Testis (tissue), 3 donors: ENCODE data around the gene ATL3. TPM values are rescaled to one million over a fixed set of nuclear protein-coding genes. Genes with fewer than 3 reads are reported as not detected.

Experiments
- DNase-seq: peaks from one replicate; pipeline ENCODE4 v3.0.0-alpha.2; 2019
- H3K27ac ChIP-seq, 2 donors: fragments of 200-600 bp; sonication (generic); one replicate each; pipeline ENCODE4 v1.5.1; 2019
- H3K27me3 ChIP-seq: fragments of 200-600 bp; sonication (generic); one replicate; pipeline ENCODE4 v1.5.1; 2019
- H3K36me3 ChIP-seq: fragments of 200-600 bp; sonication (generic); one replicate; pipeline ENCODE4 v1.5.1; 2017; ENCODE audit warnings: low read depth; ENCODE audit errors: missing control alignments
- H3K4me1 ChIP-seq: fragments of 200-600 bp; sonication (generic); one replicate; pipeline ENCODE4 v1.5.1; 2019
- H3K4me3 ChIP-seq, 2 donors: fragments of 200-600 bp; sonication (generic); one replicate each; pipeline ENCODE4 v1.5.1; 2017 to 2019
- H3K9me3 ChIP-seq: fragments of 200-600 bp; sonication (generic); one replicate; pipeline ENCODE4 v1.5.1; 2017
- POLR2A ChIP-seq: fragments of 450-650 bp; IDR thresholded peaks from one replicate; pipeline ENCODE4 v1.6.1; 2017; ENCODE audit warnings: antibody characterized with exemption, mild to moderate bottlenecking, moderate library complexity
- WGBS, 2 donors: methylation state at CpG; one replicate each; pipeline ENCODE4 v1.1.5; 2018; 5-methylcytosine and 5-hydroxymethylcytosine counted together
- intact Hi-C: fragments of 100-400 bp; cut with DNase I; formaldehyde crosslinking; loops from one replicate; pipeline ENCODE4 v1.15.1; 2023; ENCODE audit warnings: low total_unique reads
- polyA plus RNA-seq: library from polyadenylated mRNA; stranded (reverse); fragments of 350-450 nt; fragmentation: Illumina TruSeq; extraction: RNeasy Lipid Tissue Mini Kit (QIAGEN cat#74804); gene quantifications from one replicate; pipeline ENCODE4 v1.2.3, GENCODE V29; 2014; ENCODE audit warnings: low read depth, low replicate concordance; ENCODE audit not compliant: insufficient read depth
- total RNA-seq, 2 donors: library from RNA; depleted of rRNA; stranded (reverse); fragments of >200 nt; gene quantifications; one replicate each; pipeline ENCODE4 v1.2.3, GENCODE V29; 2016
- TF ChIP-seq, protein P1 (sequence below), 3 experiments: fragments of 450-650 bp in 2 of 3; fragments of 200-600 bp in 1 of 3; sonication (generic) in 1 of 3; IDR thresholded peaks; one replicate each; pipeline ENCODE4 v1.5.1; 2016 to 2019; ENCODE audit warnings: antibody characterized with exemption in 3 of 3, mild to moderate bottlenecking in 2 of 3, moderate library complexity in 1 of 3

ATL3 gene
- total and polyA plus RNA-seq, 3 donors from 2014 or later, result 51.1 to 66.4 (median 63.9) TPM

DNA sequence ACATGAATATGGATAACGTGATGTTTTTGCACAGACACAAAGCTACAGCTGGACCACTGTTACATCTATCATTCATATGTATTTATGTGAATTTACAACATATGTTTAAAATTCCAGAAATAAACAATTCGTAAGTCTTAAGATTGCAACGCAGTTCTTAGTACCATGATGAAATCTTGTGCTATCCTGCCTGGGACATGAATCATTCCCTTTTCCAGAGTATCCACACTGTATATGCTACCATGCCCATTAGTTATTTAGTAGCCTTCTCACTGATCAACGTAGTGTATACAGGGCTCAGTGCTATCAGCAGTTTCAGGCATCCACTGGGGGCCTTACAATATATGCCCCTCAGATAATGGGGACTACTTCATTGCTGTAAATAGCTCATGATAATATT is 4.3 kb downstream of the ATL3 start:
- TF ChIP-seq POLR2A, result no peak
- TF ChIP-seq, protein P1, sequence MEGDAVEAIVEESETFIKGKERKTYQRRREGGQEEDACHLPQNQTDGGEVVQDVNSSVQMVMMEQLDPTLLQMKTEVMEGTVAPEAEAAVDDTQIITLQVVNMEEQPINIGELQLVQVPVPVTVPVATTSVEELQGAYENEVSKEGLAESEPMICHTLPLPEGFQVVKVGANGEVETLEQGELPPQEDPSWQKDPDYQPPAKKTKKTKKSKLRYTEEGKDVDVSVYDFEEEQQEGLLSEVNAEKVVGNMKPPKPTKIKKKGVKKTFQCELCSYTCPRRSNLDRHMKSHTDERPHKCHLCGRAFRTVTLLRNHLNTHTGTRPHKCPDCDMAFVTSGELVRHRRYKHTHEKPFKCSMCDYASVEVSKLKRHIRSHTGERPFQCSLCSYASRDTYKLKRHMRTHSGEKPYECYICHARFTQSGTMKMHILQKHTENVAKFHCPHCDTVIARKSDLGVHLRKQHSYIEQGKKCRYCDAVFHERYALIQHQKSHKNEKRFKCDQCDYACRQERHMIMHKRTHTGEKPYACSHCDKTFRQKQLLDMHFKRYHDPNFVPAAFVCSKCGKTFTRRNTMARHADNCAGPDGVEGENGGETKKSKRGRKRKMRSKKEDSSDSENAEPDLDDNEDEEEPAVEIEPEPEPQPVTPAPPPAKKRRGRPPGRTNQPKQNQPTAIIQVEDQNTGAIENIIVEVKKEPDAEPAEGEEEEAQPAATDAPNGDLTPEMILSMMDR (IDR thresholded peaks at IDR 0.05), result no peak
- H3K4me1 ChIP-seq, result peaks cover 16% of the 10 kb centered on the region

DNA sequence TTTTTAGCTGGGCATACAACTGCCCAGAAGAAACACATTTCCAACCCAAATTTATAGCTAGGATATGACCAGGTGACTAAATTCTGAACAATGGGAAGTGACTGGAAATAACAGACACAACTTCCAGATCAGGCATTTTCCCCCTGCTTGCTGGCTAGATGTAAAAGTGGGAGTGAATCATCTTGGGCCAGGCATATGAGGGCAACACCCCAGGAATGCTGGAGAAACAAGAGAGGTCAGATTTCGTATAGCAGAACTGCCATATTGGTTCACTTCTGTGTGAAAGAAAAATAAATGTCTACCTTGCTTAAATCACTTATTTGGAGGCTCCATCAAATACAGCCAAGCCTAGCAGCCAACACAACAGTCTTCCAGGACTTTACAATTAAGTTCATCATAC is 7.4 kb downstream of the ATL3 start:
- H3K27ac ChIP-seq, result no peak overlapping the region

More for the DNA sequence above, 4.3 kb downstream of the ATL3 start:
- no peaks in the 10 kb centered on the region for H3K27me3 ChIP-seq
- no peak overlapping the region for H3K27ac ChIP-seq
- no peaks in the 10 kb centered on the region for H3K9me3 ChIP-seq
- 78 to 85% methylated on average over 4 of the region's 4 CpGs for WGBS, 2 donors
- no peak for DNase-seq
- intact Hi-C loops, result no loop called here
- H3K36me3 ChIP-seq, result no peaks in the 10 kb centered on the region
- no peak overlapping the region for H3K4me3 ChIP-seq

DNA sequence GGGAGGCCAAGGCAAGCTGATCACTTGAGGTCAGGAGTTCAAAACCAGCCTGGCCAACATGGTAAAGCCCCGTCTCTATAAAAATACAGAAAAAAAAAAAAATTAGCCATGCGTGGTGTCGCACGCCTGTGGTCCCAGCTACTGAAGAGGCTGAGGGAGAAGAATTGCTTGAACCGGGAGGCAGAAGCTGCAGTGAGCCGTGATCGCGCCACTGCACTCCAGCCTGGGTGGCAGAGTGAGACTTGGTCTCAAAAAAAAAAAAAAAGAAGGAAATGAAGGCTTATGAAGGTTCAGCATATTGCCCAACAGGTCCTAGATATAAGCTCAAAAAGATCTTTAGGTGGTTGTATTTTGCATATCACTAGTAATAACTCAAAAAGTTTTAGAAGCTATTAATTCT is 10.2 kb downstream of the ATL3 start:
- H3K4me1 ChIP-seq, result no peaks in the 10 kb centered on the region
- no peak overlapping the region for H3K27ac ChIP-seq
- H3K36me3 ChIP-seq, result no peaks in the 10 kb centered on the region
- no peaks in the 10 kb centered on the region for H3K27me3 ChIP-seq
- WGBS, 2 donors, result 90 to 93% methylated on average over 8 of the region's 8 CpGs
- intact Hi-C loops, result no loop called here
- H3K4me3 ChIP-seq, result no peak overlapping the region
- DNase-seq, result no peak
- TF ChIP-seq, protein P1 (IDR thresholded peaks at IDR 0.05), result no peak
- TF ChIP-seq POLR2A, result no peak
- H3K9me3 ChIP-seq, result no peaks in the 10 kb centered on the region

More for the DNA sequence above, 7.4 kb downstream of the ATL3 start:
- TF ChIP-seq, protein P1 (IDR thresholded peaks at IDR 0.05), result no peak
- no peak for TF ChIP-seq POLR2A
- WGBS, 2 donors, result 0% methylated on average over 1 of the region's 1 CpG
- intact Hi-C loops, result no loop called here
- no peak for DNase-seq
- Histone ChIP-seq H3K36me3 (no peaks in the 10 kb centered on the region), H3K4me1 (peaks cover 7% of the 10 kb centered on the region), H3K4me3 (no peak overlapping the region), H3K27me3 (no peaks in the 10 kb centered on the region), H3K9me3 (no peaks in the 10 kb centered on the region)

DNA sequence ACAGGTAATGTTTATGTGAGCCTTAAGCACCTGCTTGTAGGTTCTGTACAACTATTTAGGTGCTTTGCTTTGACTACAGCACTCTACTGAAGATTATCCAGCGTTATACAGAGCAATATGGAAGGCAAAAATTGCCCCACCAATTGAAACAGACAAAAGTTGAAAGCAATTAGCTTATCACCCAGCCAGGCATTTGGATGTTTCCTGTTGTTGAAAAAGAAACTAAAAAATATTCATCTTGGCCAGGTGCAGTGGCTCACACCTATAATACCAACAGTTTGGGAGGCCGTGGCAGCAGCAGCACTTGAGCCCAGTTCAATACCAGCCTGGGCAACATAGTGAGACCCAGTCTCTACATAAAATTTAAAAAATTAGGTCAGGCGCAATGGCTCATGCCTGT is 18.5 kb downstream of the ATL3 start:
- no peak for DNase-seq
- no peaks in the 10 kb centered on the region for H3K36me3 ChIP-seq
- H3K4me3 ChIP-seq, result no peak overlapping the region
- no peaks in the 10 kb centered on the region for H3K27me3 ChIP-seq
- no peak overlapping the region for H3K27ac ChIP-seq
- WGBS, 2 donors, result 91 to 94% methylated on average over 3 of the region's 3 CpGs
- intact Hi-C loops, result no loop called here
- TF ChIP-seq POLR2A, result no peak
- TF ChIP-seq, protein P1 (IDR thresholded peaks at IDR 0.05), result no peak
- no peaks in the 10 kb centered on the region for H3K9me3 ChIP-seq
- no peaks in the 10 kb centered on the region for H3K4me1 ChIP-seq

DNA sequence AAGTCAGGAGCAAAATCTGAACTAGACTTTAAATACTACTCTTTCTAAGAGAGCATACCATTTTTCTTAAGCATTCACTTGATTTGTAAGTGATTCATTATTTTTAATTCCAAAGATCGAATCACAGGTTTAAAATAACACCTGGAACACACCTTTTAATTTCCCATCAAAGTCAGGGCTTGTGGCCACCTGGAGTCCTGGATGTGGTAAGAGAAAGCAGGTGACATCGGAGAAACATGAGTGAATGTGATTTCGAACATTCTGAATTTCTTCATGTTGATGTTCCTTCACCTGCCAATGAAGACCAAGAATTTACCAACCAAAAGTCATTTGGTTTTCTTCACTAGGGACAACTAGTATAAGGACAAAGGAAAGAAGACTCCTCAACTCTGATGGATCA is 28.0 kb downstream of the ATL3 start:
- Histone ChIP-seq H3K27me3 (no peaks in the 10 kb centered on the region), H3K4me3 (no peak overlapping the region), H3K27ac (no peak overlapping the region), H3K36me3 (no peaks in the 10 kb centered on the region), H3K9me3 (no peaks in the 10 kb centered on the region), H3K4me1 (no peaks in the 10 kb centered on the region)
- WGBS, 2 donors, result 93 to 96% methylated on average over 3 of the region's 3 CpGs
- intact Hi-C loops, result no loop called here
- TF ChIP-seq, protein P1 (IDR thresholded peaks at IDR 0.05), result no peak
- TF ChIP-seq POLR2A, result no peak
- DNase-seq, result no peak
